ENCODE results near the gene AMBP. TPM values are rescaled to one million over a fixed set of nuclear protein-coding genes. Genes with fewer than 3 reads are reported as not detected.

AMBP gene
- total and polyA plus RNA-seq, 2 of the 13 experiments (the other 11 are each of a cell fraction or from before 2014, with no cell fraction given): 1,510 to 2,580 TPM

DNA sequence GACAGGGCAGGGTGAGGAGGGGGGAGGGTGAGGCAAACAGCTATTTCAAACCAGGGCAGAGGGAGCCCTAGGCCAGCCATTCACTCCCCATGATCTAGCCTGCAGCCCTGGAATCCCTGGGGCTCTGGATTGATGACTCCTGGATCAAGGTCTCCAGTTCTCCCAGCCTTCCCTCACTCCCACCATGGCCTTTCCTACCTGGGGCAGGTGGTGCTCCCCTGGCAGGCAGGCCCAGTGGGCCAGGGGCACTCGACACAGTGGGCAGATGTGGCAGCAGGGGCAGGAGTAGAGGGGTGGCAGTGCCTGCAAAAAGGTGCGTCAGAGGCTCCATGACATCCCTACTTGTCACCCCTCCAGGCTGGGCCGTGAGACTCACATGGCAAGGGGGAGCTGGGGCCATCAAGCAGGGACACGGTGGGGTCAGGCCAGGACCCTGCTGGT is 15.0 kb upstream of the AMBP start (continued):
- TF ChIP-seq, protein P1, sequence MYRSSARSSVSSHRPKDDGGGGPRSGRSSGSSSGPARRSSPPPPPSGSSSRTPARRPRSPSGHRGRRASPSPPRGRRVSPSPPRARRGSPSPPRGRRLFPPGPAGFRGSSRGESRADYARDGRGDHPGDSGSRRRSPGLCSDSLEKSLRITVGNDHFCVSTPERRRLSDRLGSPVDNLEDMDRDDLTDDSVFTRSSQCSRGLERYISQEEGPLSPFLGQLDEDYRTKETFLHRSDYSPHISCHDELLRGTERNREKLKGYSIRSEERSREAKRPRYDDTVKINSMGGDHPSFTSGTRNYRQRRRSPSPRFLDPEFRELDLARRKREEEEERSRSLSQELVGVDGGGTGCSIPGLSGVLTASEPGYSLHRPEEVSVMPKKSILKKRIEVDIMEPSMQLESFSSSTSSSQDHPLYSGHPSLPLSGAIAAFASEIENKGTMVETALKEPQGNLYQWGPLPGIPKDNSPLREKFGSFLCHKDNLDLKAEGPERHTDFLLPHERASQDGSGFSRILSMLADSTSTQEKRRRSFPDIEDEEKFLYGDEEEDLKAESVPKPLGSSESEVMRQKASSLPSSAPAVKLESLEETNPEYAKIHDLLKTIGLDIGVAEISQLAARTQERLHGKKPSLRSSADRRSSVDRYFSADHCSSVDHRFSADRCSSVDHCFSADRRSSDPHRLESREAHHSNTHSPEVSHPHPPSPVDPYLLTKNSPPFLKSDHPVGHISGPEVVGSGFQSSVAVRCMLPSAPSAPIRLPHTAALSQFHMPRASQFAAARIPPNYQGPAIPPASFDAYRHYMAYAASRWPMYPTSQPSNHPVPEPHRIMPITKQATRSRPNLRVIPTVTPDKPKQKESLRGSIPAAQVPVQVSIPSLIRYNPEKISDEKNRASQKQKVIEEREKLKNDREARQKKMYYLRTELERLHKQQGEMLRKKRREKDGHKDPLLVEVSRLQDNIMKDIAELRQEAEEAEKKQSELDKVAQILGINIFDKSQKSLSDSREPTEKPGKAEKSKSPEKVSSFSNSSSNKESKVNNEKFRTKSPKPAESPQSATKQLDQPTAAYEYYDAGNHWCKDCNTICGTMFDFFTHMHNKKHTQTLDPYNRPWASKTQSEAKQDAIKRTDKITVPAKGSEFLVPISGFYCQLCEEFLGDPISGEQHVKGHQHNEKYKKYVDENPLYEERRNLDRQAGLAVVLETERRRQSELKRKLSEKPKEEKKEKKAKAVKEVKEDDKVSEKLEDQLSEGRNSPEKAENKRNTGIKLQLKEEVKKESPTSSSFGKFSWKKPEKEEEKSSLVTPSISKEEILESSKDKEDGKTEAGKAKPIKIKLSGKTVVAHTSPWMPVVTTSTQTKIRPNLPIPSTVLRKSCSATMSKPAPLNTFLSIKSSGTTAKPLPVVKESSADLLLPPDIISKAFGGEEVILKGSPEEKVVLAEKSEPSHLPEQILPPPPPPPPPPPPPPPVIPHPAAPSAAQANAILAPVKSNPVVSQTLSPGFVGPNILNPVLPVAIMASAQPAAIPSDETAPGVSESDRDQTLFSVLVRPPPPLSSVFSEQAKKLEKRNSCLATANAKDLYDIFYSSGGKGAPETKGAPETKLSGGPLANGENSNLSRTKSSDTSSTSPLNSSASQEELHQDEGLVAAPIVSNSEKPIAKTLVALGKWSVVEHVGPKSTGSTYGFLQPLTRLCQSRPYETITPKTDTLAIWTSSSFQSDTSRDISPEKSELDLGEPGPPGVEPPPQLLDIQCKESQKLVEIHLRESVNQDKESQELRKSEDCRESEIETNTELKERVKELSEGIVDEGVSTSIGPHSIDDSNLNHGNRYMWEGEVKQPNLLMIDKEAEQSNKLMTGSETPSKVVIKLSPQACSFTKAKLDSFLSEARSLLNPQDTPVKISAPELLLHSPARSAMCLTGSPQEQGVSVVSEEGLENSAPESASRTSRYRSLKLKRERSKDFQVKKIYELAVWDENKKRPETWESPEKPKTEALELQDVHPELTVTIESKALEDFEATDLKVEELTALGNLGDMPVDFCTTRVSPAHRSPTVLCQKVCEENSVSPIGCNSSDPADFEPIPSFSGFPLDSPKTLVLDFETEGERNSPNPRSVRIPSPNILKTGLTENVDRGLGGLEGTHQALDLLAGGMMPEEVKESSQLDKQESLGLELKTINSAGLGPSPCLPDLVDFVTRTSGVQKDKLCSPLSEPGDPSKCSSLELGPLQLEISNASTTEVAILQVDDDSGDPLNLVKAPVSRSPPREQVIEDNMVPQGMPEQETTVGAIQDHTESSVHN (CRISPR knock-in tag; IDR thresholded peaks at IDR 0.05): no peak
- no peak for TF ChIP-seq ETV5 (CRISPR knock-in tag; IDR thresholded peaks at IDR 0.05; ENCODE audit: borderline replicate concordance)
- TF ChIP-seq, protein P2, sequence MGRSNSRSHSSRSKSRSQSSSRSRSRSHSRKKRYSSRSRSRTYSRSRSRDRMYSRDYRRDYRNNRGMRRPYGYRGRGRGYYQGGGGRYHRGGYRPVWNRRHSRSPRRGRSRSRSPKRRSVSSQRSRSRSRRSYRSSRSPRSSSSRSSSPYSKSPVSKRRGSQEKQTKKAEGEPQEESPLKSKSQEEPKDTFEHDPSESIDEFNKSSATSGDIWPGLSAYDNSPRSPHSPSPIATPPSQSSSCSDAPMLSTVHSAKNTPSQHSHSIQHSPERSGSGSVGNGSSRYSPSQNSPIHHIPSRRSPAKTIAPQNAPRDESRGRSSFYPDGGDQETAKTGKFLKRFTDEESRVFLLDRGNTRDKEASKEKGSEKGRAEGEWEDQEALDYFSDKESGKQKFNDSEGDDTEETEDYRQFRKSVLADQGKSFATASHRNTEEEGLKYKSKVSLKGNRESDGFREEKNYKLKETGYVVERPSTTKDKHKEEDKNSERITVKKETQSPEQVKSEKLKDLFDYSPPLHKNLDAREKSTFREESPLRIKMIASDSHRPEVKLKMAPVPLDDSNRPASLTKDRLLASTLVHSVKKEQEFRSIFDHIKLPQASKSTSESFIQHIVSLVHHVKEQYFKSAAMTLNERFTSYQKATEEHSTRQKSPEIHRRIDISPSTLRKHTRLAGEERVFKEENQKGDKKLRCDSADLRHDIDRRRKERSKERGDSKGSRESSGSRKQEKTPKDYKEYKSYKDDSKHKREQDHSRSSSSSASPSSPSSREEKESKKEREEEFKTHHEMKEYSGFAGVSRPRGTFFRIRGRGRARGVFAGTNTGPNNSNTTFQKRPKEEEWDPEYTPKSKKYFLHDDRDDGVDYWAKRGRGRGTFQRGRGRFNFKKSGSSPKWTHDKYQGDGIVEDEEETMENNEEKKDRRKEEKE (IDR thresholded peaks at IDR 0.05): no peak
